H7 (cell line): Measurements from ENCODE around the gene RBM17. TPM values are rescaled to one million over a fixed set of nuclear protein-coding genes. Genes with fewer than 3 reads are reported as not detected.
"Not testable (repeated sequence)": the region's sequence is repeated elsewhere in the genome, so short reads cannot be mapped to it uniquely, and the experiment has no call there.

ENCODE experiments used
- DNase-seq: peaks from one replicate; pipeline ENCODE4 v3.0.0; 2012
- H3K27me3 ChIP-seq: 2 replicates; pipeline ENCODE4 v1.6.0; 2011; ENCODE audit warnings: mild to moderate bottlenecking, low read length; ENCODE audit not compliant: control insufficient read depth, insufficient read depth
- H3K36me3 ChIP-seq: replicated peaks from 2 replicates; pipeline ENCODE4 v1.5.1; 2011; ENCODE audit warnings: low read length; ENCODE audit not compliant: control insufficient read depth, insufficient read depth
- H3K4me3 ChIP-seq: 2 replicates; pipeline ENCODE4 v1.5.1; 2011; ENCODE audit warnings: low read depth, mild to moderate bottlenecking, control low read depth, low read length, moderate library complexity; ENCODE audit not compliant: insufficient read depth
- total RNA-seq: library from RNA; depleted of rRNA; stranded (reverse); fragments of >200 nt; shearing (Covaris generic); gene quantifications from 2 replicates; pipeline ENCODE4 v1.2.3, GENCODE V29; 2014; rRNA removed

Gene RBM17
- total RNA-seq, 1 experiment from 2014 or later: 41.9 TPM

- Histone ChIP-seq H3K27me3 (no peaks in the 10 kb centered on the region), H3K4me3 (no peak overlapping the region), H3K36me3 (no peaks in the 10 kb centered on the region)
- DNase-seq: peak; percentile 85
These were observed 62.5 kb downstream of the RBM17 start for GRCh38 chr10:6151087-6151977.

- peak; percentile 26 for DNase-seq
- no peaks in the 10 kb centered on the region for H3K27me3 ChIP-seq
- H3K4me3 ChIP-seq: no peak overlapping the region
- no peaks in the 10 kb centered on the region for H3K36me3 ChIP-seq
These were observed 65.0 kb downstream of the RBM17 start for GRCh38 chr10:6153845-6154244.

DNA sequence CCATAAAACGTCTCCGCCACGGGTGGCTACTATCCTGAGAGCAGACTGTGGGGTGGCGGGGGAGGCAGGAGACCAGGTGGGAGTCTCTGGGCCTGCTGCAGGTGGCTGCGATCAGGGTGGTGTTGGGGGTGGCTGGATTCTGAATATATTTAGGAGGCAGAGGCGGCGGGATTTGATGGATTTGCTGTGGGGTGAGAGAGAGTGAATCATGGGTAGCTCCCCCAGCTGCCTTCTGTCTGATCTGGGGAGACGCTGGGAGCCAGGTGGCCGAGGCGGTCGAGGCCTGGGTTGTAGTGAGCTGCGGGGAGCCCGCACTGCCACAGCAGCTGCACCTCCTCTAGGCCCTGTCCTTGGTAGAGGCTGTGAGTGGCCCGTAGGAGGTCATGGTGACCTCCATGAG, 65.7 kb downstream of the RBM17 start:
- H3K27me3 ChIP-seq: no peaks in the 10 kb centered on the region
- no peak overlapping the region for H3K4me3 ChIP-seq
- peak; percentile 31 for DNase-seq
- H3K36me3 ChIP-seq: no peaks in the 10 kb centered on the region

DNA sequence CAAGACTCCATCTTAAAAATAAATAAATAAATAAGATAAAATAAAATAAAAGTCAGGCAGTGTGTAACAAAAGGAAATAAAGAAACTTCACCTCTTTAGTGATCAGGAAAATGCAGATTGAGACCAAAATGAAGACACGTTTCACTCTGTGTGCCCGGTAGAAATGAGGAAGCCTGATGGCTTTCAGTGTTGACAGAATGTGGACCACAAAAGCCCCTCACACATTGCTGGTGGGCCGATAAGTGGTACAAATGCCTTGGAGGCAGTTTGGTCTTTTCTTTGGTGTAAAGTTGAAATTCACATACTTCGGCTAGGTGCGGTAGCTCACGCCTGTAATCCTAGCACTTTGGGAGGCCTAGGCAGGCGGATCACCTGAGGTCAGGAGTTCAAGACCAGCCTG, 69.4 kb downstream of the RBM17 start:
- DNase-seq: peak; percentile 6
- Histone ChIP-seq H3K36me3 (no peaks in the 10 kb centered on the region), H3K27me3 (no peaks in the 10 kb centered on the region), H3K4me3 (no peak overlapping the region)

GRCh38 chr10:6161921-6162320, 73.1 kb downstream of the RBM17 start:
- Histone ChIP-seq H3K27me3 (no peaks in the 10 kb centered on the region), H3K4me3 (no peak overlapping the region), H3K36me3 (no peaks in the 10 kb centered on the region)
- no peak for DNase-seq

GRCh38 chr10:6162589-6163356, 73.9 kb downstream of the RBM17 start:
- no peaks in the 10 kb centered on the region for H3K36me3 ChIP-seq
- peak overlapping the region; percentile 45; the same call in 1 of the 2 replicates for H3K4me3 ChIP-seq
- no peaks in the 10 kb centered on the region for H3K27me3 ChIP-seq
- DNase-seq: peak; percentile 70

DNA sequence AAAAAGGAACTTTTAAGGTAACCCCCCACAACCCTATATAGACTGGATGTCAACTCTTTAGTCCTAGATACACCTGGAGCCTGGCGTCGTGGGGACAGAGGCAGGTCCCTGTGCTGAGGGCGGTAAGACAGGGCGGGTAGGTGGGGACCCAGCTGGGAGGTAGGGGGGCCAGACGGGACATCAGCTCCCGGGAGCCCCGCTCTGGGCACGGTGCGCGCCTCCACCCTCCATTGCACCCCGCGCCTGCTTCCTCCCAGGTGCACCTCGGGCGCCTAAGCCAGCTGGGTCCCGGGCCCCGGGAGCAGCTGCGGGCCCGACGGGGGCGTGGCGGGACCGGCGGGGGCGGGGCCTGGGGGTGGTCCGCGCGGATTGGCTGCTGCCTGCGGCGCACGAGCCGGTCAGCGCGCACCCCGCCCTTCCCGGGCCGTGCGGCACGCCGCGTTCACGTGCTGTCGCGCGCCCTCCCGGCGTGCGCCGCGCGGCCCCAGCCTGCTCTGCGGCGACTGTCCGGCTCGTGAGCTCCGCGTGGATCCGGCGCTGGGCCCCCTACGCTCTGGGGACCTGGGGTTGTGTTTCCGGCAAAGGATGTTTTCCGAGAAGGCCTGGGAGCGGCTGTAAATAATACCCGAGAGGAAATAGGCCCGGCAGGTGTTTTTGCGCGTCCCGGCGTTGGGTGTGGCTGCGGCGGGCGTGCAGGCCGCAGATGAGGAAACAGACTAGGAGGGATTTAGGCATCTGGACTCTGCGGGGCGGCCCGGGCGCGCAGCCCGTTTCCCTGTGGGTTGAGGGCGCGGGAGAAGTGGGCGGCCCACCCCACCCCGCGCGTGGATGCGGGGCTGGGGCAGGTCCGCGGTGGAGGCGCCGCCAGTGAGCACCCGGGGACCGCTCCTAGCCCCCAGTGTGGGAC, 74.8 kb downstream of the RBM17 start:
- Histone ChIP-seq H3K27me3 (no peaks in the 10 kb centered on the region), H3K36me3 (peaks cover 1% of the 10 kb centered on the region; the same call in 1 of the 2 replicates)

GRCh38 chr10:6164271-6165095, 75.6 kb downstream of the RBM17 start:
- Histone ChIP-seq H3K36me3 (peaks cover 1% of the 10 kb centered on the region; the same call in 1 of the 2 replicates), H3K27me3 (no peaks in the 10 kb centered on the region), H3K4me3 (peak overlapping the region; percentile 84)
- DNase-seq: peak; percentile 13

More for the DNA sequence above, 74.8 kb downstream of the RBM17 start:
- DNase-seq: peak; percentile 97
- H3K4me3 ChIP-seq: peak overlapping the region; percentile 84

DNA sequence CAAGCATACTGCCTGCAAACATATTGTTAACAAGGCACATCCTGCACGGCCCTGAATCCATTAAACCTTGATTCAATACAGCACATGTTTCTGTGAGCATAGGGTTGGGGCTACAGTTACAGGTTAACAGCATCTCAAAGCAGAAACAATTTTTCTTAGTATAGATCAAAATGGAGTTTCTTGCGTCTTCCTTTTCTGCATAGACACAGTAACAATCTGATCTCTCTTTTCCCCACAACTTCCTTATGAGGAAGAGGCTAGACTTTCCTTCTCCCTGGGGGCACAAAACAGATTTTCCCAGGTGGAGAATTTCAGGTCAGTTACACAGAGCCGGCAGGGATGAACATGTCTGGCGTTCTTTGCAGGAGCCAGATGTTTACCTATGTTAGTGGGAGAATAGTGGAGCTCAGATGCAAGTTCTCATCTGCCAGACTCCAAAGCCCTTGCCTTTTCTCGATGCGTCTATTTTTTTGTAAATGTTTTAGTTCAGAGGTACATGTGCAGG, 76.4 kb downstream of the RBM17 start:
- DNase-seq: no peak
- H3K4me3 ChIP-seq: no peak overlapping the region

DNA sequence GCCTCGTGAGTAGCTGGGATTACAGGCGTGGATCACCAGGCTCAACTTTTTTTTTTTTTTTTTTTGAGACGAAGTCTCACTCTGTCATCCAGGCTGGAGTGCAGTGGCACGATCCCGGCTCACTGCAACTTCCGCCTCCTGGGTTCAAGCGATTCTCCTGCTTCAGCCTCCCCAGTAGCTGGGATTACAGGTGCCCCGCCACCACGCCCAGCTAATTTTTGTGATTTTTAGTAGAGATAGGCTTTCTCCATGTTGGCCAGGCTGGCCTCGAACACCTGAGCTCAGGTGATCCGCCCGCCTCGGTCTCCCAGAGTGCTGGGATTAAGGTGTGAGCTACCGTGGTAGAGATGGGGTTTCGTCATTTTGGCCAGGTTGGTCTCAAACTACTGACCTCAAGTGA, 77.1 kb downstream of the RBM17 start:
- not testable (repeated sequence) for H3K27me3 ChIP-seq, H3K36me3 ChIP-seq, H3K4me3 ChIP-seq, DNase-seq

More for the DNA sequence above, 76.4 kb downstream of the RBM17 start:
- no peaks in the 10 kb centered on the region for H3K27me3 ChIP-seq
- peaks cover 1% of the 10 kb centered on the region; the same call in 1 of the 2 replicates for H3K36me3 ChIP-seq

Other genes starting within 250 kb of the RBM17 start
- gene ANKRD16, start 199.1 kb upstream of the RBM17 start, total RNA-seq: 11.1 and 13.2 TPM in 2 replicates
- gene FBH1, start 198.8 kb upstream of the RBM17 start, total RNA-seq: 72.1 and 78.0 TPM in 2 replicates
- gene IL15RA, start 111.5 kb upstream of the RBM17 start, total RNA-seq: 1.1 and 2.0 TPM in 2 replicates
- gene IL2RA, start 26.7 kb upstream of the RBM17 start, total RNA-seq: not detected in 2 replicates
- gene PFKFB3, start 113.9 kb downstream of the RBM17 start, total RNA-seq: 14.6 and 20.1 TPM in 2 replicates